ENCODE data around the gene MYZAP.
A peak's percentile ranks its signal among the peaks of the same experiment; 100 is the strongest.

Gene MYZAP

DNA sequence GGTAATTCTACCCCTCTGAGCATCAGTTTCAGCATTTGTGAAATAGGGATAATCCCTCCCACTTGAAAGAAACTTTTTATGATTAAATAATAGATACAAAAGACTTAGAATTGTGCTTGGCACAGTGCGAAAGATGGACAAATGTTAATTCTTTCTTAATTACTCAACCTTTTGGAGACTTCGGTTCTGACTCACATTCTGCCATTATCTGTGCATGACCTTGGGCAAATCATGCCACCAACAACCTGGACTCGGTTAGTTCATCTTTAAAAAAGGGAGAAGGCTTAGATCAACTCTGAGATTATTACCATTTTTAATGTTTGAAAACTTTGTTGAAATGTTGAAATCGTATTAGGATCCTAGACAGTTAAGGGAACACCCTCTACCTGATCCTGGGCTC lies 74.2 kb downstream of the MYZAP start:
- no peak for DNase-seq

DNA sequence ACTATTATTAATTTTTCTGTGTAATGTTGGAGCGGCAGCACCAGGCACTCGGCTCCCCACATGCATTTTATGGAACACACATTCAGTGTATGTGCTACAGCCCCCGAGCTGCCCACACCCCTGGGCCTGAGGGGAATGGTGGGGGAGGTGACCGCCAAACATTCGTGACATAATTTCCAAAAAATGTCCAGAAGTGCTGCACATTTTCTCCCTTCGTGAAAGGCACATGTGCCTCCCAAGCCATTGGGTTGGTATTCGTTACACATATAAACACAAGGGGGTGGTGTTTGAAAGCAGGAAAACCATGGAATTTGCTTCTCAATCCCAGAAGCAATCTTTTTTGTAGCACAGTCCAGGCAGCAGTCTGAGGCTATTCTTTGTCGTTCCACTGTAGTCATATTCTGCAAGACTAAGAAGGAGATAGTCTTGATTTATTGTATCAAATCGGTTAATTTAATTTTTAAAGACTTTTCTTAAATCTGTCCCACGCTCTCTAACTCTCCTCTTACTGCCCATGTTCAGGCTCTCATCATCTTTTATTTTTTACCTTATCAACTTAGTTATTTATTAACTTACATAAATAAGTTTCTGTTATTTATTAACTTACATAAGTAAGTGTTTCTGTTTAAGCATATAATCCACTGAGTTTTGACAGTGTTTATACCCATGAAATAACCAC lies 75.6 kb downstream of the MYZAP start:
- peak; percentile 60 for DNase-seq

DNA sequence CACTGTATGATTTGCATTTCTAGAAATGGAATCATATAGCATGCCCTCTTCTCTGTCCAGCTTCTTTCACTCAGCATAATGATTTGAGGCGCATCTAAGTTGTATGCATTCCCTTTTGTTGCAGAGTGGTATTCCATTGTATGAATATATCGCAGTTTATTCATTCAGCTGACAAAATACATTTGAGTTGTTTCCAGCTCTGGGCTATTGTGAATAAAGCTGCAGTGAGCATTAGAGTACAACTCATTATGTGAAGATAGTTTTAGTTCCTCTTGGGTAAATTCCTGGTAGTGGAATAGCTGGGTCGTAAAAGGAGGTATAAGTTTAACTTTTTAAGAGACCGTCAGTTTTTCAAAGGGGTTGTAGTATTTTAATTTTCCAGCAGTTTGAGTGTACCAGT lies 76.3 kb downstream of the MYZAP start:
- DNase-seq: no peak

DNA sequence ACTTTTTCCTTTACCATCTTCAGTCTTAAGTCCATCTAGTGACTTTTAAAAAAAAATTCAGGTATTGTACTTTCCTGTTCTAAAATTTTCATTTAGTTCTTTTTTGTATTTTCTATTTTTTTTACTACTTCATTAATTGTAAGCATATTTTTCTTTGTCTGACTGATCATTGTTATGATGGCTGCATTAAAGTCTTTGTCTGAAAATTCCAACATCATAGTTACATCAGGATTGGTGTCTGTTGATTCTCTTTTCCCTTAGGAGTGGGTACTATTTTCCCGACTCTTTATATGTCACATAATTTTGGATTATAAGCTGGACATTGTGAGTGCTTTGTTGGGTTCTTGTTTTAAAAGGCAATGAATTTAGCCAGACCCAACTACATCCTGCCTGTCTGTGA lies 79.9 kb downstream of the MYZAP start:
- DNase-seq: no peak

DNA sequence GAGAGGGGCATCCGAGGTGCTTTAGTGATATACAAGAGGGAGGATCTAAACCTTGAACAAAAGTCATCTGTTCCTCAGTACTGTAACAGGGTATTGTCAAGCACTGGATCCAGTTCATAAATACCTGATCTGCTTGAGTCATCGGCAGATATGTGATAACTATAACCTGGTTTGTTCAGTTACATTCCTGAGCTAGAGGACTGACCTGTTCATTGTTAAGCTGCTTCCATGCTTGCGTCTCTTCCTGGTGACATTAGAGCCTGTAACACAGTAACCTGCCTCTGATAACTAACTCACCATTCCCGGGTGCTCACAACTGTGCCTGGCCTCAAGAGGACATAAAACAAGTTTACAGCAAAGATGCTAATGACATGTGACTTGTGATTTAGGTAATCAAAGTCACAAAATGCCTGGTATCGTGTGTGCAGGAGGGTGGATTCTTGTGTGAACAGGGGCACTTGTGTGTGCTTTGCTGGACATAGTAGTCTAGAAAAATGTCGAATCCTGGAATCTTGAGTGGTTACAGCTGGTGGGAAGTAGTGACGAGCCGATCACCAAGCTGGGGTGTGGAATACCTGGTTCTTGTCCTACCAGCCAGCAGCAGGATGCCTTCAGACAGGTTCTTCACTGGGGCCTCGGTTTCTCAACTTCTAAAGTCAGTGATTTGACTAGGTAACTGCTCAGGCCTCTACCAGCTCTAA lies 83.9 kb downstream of the MYZAP start:
- no peak for DNase-seq

DNA sequence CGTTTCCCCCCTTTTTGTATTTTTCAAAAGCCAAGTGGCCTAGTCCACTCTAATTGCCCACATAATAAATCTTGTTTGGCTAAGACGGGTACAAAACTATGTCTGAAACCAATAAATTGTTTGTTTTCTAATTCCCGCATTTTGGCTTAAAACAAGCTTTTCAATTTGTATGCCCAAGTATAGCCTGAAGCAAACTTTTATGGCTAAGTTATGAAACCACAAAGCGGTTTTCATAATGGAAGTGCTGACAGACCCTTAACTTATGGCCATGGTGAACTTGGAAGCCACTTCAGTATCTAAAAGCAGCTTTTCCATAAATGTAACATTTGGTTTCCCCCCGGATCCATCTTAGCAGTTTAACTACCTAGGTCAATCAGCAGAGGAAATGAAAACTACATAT lies 84.9 kb downstream of the MYZAP start:
- no peak for DNase-seq

DNA sequence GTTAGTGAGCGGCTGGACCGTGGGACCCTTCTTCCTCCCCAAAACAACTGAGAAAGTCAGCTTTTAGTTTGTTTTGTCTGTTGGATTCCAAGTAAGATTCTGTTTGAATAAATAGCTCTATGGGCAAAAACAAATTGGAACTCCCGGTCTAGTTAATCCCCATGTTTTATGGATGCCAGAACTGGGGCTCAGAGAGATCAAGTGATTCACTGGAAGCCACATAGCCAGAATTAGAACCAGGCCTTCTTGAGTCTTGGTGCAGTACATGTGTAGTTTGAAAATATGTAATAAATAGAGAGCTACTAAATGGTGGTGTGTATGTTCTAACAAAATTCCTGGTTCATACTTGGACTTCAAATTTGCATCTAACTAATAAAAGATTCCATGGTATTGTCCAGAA lies 85.5 kb downstream of the MYZAP start:
- no peak for DNase-seq

DNA sequence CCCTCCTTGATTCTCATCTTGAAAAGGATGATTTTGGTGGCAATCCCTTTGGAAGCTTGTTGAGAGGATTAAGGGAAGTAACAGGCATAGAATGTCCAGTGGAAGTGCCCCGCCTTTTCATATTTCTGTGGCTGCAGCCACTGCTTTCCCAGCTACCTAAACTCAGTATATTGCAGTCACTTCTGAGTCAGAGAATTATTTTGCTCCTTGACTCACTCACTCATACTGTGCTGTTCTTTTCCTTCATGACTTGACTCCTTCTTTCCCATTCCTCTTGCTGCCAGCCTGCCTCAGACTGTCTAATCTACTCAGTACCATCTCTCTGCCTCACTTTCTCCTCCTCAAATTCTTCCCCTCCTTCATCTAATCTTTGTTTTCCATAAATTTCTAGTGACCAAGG lies 88.3 kb downstream of the MYZAP start:
- DNase-seq: no peak

DNA sequence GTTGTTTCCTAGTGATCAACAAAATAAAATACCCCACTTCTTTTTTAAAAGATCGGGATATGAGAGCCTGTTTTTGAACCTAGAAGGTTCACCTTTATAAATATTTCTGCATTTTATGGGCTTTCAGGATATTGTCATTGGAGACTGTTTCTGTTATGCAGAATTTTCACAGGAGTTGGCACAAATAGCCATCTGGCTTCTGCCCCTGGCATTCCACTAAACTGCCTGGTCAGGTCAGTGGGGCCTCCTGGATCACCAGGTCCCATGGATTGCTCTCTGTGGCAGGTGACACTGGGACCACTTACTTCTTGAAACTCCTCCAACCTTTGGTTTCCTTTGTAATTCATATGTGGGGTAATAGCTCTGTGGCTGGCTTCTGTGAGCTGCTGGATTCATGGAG lies 89.3 kb downstream of the MYZAP start:
- DNase-seq: no peak

DNA sequence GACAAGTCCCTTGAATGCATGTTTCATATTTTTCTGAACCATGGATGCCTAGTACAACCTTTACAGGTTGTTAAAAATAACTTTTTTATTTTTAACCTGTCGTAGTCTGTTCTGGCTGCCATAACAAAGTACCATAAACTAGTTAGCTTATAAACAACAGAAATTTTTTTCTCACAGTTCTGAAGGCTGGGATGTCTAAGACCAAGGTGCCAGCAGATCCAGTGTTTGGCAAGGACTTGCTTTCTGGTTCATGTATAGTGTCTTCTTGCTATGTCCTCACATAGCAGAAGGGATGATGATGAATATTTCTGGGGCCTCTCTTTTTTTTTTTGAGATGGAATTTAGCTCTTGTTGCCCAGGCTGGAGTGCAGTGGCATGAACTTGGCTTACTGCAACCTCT lies 91.8 kb downstream of the MYZAP start:
- DNase-seq: no peak

DNA sequence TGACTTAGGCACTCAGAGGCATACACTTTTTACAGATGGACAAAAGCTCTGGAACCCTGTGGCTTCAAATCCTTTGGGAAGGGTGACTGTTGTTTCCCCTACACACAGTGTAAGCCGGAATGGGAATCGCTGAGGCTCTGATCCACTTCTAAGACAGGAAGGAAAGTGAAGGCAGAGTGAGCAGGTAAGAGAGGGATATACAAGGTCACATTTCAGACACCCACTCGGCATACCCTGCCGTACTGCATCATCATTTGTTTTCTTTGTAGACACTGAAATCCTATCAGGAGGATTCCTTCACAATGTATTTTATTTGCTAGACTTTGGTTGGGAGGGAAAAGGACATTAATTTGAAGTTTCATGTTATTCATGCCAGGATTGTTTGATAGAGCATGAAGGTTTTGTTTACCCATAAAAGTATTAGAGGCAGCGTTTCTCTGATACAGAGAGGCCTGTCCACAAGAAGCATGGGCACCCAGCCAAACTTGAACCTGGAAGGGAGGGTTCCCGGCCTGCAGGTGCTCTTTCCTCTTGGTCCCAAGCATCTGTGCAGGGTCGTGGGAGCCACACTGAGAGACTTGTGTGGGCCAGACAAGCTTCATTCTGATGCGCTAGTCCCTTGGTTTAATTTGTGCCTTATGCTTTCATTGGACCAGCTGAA lies 92.9 kb downstream of the MYZAP start:
- no peak for DNase-seq

DNA sequence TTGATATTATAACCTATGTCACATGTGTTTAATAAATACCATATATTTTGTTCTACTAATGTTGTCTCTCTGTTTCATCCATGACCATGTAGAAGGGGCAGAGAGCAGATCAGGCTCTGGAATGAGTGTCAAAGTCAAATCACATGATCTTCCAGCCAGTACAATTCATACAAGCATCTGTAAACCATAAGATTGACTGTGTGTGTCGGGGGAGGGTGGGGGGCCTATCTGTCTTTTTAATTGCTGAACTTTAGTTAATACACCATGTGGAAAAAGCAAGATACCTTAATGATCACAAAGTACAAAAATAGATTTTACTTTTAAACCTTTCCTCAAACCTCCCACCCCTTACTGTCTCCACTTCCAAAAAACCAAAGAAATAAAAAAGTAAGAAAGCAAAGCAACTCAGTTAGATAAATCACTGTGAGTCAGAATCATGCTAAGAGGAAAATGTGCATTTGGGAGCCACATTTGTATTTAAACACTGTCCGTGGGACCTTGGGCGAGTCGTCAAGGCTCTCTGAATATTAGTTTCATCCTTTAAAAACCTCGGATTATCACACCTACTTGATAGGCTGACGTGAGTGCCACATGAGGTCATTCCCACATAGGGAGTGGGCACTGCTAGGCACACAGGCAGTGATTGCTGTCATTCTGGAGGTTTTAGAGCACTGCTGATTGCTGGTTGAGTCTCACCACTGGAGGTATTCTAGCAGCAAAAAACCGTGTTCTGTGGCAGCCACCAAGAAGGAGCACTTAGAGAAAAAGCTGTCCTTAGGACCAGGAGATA lies 93.8 kb downstream of the MYZAP start:
- DNase-seq: peak; percentile 31

DNA sequence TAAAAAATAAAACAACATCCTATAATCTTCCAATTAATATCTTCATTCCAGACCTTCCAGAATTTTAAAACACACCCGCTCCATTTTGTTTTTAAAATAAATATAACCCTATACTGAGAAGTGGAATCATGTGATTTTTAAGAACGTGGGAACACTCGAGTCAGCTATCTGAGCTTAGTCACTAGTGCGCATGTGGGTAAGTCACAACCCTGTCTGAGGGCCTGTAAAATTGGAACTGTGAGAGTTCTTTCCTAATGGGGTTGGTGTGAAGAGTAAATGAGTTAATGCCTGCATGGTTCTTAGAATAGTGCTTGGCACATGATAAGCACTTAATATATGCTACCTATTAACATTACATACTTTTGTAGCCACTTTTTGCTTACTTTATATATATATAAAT lies 95.0 kb downstream of the MYZAP start:
- DNase-seq: no peak

DNA sequence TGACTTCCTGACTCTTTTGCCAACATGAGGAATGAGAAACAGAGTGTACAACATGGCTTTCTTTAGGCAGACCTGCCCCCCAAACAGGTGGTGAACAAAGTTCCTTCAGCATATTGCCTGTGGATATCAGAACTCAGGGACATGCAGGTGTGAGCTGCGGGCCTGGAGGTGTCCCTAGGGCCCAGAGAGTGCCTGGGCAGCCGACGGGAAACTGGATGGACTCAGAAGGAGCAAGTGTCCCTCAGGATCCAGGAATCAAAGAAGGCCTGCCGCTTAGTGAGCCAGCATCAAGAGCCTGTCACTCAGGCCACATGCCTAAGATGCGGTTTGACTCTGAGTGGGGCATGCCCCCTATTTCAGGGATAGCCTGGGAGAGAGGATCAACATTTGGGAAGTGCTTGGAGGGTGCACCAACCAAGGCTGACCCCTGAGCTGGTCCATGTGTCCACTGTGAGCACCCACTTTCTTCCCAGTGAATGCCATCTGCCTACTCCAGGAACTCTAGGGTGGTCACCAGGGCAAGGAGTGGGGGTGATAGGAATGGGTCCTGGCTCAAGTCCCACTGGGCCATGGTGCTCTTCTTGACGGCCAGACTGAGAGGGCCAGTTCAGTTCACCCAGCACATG lies 98.8 kb downstream of the MYZAP start:
- no peak for DNase-seq

DNA sequence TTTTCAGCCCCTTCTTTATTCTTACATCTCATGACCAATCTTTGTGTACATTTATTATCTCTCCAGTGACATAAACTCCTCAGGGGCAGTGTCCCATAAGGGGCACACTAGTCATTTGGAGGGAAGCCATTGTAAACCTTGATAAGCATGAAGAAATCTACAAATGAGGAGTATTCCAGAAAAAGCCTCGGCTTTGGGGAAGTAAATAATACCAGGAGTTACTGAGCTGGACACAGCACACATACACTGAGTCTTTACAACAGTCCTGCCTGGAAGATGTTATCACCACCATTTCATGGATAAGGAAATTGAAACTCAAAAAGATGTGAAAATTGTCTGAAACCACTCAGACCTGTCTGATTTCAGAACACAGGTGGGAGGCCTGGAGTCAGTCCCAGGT lies 99.4 kb downstream of the MYZAP start:
- DNase-seq: no peak

DNA sequence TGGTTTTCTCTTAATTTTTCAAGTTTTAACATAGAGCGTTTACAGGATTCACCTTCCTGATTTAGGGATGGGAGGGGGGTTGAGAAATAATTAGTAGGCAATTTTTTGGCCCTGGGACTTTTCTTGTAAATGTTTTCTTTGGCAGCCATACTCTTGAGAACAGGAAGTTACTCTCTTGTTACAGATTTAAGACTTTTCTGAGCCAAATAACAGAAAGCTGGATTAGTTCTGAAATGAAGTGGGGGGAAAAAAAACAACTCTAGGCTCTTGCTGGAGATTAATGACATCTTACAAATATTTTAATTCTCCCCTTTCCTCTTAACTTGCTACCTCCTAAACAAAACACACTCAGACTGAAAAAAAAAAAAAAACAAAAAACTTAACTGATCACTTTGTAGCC lies 101.0 kb downstream of the MYZAP start:
- DNase-seq: no peak

DNA sequence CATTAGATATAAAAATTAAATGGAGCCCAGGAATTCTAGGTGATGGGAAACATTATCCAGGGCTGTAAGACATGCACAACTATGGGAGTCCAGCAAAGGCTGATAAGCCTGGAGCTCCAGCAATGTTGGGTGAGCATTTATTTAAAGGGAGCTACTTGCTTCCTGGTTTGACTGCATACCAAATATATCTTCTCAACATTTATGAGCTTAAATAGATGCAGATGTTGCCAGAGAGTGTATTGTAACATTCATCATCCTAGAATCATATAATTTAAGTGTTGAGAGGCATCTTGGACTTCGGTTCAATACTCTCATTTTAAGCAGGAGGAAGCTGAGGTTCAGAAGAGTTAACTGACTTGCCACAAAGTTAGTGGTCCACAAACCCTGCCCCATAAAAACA lies 102.6 kb downstream of the MYZAP start:
- DNase-seq: no peak

DNA sequence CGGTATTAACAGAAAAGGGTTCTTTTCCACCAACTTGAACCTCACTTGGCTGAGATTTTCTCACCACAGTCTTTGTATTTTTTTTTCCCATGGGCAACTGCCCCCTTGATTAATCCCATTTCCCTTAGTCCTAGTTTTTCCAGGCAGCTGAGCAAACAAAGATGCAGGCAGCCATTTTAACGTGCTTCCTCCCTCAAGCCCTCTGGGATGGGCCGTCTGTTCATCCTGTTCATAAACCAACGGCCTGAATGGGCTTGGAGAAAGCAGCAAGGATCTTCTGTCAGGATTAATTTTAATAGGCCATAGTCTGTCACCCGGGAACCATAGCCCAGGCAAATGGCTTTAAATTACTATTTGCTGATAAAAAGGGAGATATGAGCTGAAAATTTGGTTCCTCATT lies 104.4 kb downstream of the MYZAP start:
- peak; percentile 89 for DNase-seq

DNA sequence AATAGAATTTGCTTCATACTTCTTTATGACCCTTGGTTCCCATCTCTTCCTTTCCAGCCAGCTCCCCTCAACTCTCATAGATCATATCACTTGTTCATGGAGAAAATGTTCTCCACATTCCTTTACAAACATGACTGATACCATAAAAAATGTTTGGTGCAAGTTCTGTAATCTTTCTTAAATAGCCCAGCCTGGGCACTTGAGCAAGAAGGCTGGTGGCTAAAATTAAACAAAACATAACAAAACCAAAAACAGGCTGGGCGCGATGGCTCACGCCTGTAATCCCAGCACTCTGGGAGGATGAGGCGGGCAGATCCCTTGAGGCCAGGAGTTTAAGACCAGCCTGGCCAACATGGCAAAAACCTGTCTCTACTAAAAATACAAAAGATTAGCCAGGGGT lies 105.9 kb downstream of the MYZAP start:
- no peak for DNase-seq

DNA sequence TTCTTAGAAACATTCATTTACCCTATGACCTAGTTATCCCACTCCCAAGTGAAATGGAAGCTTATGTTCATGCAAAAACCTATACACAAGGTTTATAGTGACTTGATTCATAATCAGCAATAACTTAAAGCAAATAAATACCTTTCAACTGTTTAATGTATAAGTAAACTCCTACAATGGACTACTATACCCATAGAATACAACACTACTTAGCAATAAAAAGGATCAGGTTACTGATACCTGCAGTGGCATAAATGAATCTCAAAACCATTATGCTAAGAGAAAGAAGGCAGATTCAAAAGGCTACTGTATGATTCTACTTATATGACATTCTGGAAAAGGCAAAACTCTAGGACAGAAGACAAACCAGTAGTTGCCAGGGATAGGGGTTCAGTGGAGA lies 106.5 kb downstream of the MYZAP start:
- no peak for DNase-seq

DNA sequence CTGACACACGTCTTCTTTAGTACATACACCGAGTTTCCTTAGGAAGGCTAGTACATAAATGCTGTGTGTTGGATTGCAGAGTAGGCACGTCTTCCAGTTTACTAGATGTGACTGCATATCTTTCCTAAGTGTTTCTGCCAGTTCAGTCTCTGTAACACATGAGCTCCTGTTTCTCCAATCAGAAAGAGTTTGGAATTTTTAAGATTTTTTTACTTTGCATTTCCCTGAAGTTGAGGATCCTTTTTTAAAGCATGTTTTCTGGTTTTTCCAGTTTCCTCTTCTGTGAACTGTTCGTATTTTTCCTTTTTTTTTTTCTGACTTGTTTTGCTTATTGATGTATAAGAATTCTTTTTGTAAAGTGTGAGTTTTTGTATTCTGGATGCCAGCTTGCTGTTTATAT lies 107.3 kb downstream of the MYZAP start:
- no peak for DNase-seq

DNA sequence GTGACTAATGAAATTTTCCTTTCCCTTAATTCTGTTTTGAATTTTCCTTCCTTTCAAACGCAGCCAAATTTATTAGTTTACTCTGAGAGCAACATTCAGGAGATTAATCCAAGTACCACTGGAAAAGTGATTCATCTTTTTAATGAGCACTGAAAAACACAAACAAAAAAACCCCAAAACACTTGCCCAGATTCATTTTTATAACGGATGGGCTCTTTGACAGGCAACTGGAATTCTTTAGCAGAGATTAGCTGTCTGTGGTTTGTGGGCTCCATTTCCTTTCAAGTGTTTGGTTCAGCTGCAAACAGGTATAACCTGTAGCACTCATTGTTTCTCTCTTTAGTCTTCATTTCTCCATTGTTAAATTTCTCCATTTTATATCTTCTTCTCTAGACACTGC lies 111.7 kb downstream of the MYZAP start:
- DNase-seq: no peak

DNA sequence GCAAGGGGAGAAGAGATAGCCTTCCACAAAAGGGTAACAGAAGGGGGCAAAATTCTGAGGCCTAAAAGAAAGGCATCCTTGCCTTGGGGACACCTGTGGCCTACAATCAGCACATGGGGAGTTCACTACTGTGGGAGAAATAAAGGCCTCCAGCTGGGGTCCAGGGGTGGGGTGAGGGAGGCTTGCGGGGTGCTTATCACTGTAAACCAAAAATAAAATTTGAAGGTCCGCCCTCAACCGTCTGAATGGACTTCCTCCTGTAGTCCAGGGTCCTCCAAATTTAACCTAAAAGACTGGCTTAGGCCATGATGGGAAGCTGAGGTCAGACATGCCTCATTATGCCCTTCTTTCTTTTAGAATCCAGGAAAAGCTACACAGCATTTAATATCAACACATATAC lies 112.7 kb downstream of the MYZAP start:
- no peak for DNase-seq
